Activated CD4-positive, alpha-beta memory T cell treated with anti-CD3 and anti-CD28 coated beads, Interleukin-2, amount 10 ng/mL, durations not matched to agents 7 days and 5 days (primary cell): ENCODE measurements around the gene RRM1. TPM values are rescaled to one million over a fixed set of nuclear protein-coding genes. Genes with fewer than 3 reads are reported as not detected.
A peak's percentile ranks its signal among the peaks of the same experiment; 100 is the strongest.

Experiments used
- CTCF ChIA-PET: fragments of 350-600 bp; sonication (Branson Sonifier 250); formaldehyde crosslinking; loops from one replicate; lab custom pipeline; 2021; ENCODE audit warnings: antibody characterized with exemption, inconsistent platforms; lab: Charles Lee
- POLR2A ChIA-PET: fragments of 350-600 bp; sonication (Branson Sonifier 250); formaldehyde crosslinking; loops from one replicate; lab custom pipeline; 2021; ENCODE audit warnings: antibody characterized with exemption; lab: Charles Lee
- DNase-seq: peaks from one replicate; pipeline ENCODE4 v3.0.0-alpha.2; 2020
- H3K27ac Mint-ChIP-seq: one replicate; pipeline ENCODE4 v1.8.0; 2021; ENCODE audit warnings: mild to moderate bottlenecking, mixed read lengths
- H3K27me3 Mint-ChIP-seq: one replicate; pipeline ENCODE4 v1.8.0; 2021; ENCODE audit warnings: mixed read lengths
- H3K36me3 Mint-ChIP-seq: one replicate; pipeline ENCODE4 v1.8.0; 2021; ENCODE audit warnings: low read depth, mixed read lengths
- H3K4me1 Mint-ChIP-seq: one replicate; pipeline ENCODE4 v1.8.0; 2021; ENCODE audit warnings: mixed read lengths
- H3K4me3 Mint-ChIP-seq: one replicate; pipeline ENCODE4 v1.8.0; 2021; ENCODE audit warnings: mild to moderate bottlenecking, mixed read lengths
- H3K9me3 Mint-ChIP-seq: one replicate; pipeline ENCODE4 v1.8.0; 2021; ENCODE audit warnings: mixed read lengths
- total RNA-seq, 2 experiments: library from RNA; stranded (reverse); gene quantifications; one replicate each; pipeline ENCODE4 v1.2.3, GENCODE V29; 2021

RRM1 gene
- total RNA-seq, 2 experiments from 2014 or later, result 156 to 161 TPM

GRCh38 chr11:4064278-4064955 lies 30.2 kb upstream of the RRM1 start:
- ChIA-PET POLR2A (interaction anchor here (0.7 to 3.1 kb wide), 4 partner anchors 116 to 223 kb away, joined by 3 to 26 read pairs (median 4); partner anchors contain the start of gene STIM1), CTCF (interaction anchor here (2.9 to 13.4 kb wide), 2 partner anchors 8 to 217 kb away, joined by 20 to 554 read pairs; partner anchors contain the start of genes RHOG and STIM1)
- Mint-ChIP-seq H3K4me1 (peaks cover 35% of the 10 kb centered on the region), H3K27ac (no peak overlapping the region), H3K36me3 (peaks cover 50% of the 10 kb centered on the region), H3K9me3 (no peaks in the 10 kb centered on the region), H3K4me3 (no peak overlapping the region), H3K27me3 (no peaks in the 10 kb centered on the region)
- no peak for DNase-seq

GRCh38 chr11:4065086-4065485 lies 29.5 kb upstream of the RRM1 start:
- ChIA-PET CTCF (interaction anchor here (0.6 to 13.4 kb wide), 3 partner anchors 8 to 232 kb away, joined by 4 to 554 read pairs (median 20); partner anchors contain the start of genes RHOG and STIM1), POLR2A (interaction anchor here (0.9 to 3.1 kb wide), 3 partner anchors 210 to 227 kb away, joined by 3 to 26 read pairs (median 3); partner anchors contain the start of gene STIM1)
- no peak for DNase-seq
- peaks cover 46% of the 10 kb centered on the region for H3K36me3 Mint-ChIP-seq
- H3K27me3 Mint-ChIP-seq, result no peaks in the 10 kb centered on the region
- no peaks in the 10 kb centered on the region for H3K9me3 Mint-ChIP-seq
- H3K4me1 Mint-ChIP-seq, result peaks cover 39% of the 10 kb centered on the region
- no peak overlapping the region for H3K27ac Mint-ChIP-seq
- no peak overlapping the region for H3K4me3 Mint-ChIP-seq

GRCh38 chr11:4065601-4066377 lies 28.8 kb upstream of the RRM1 start:
- Mint-ChIP-seq H3K27ac (no peak overlapping the region), H3K4me3 (no peak overlapping the region), H3K4me1 (peaks cover 41% of the 10 kb centered on the region), H3K9me3 (no peaks in the 10 kb centered on the region), H3K36me3 (peaks cover 46% of the 10 kb centered on the region), H3K27me3 (no peaks in the 10 kb centered on the region)
- ChIA-PET CTCF (interaction anchor here (0.6 to 13.4 kb wide), 3 partner anchors 7 to 233 kb away, joined by 4 to 554 read pairs (median 20); partner anchors contain the start of genes RHOG and STIM1), POLR2A (interaction anchor here (0.9 to 3.1 kb wide), 4 partner anchors 206 to 228 kb away, joined by 3 to 26 read pairs (median 4); partner anchors contain the start of gene STIM1)
- no peak for DNase-seq

GRCh38 chr11:4066910-4067309 lies 27.7 kb upstream of the RRM1 start:
- CTCF ChIA-PET, result interaction anchor here (13.4 kb wide), 1 partner anchor 220 kb away, joined by 554 read pairs; the partner anchor contains the start of genes RHOG and STIM1
- DNase-seq, result no peak
- Mint-ChIP-seq H3K9me3 (no peaks in the 10 kb centered on the region), H3K27me3 (no peaks in the 10 kb centered on the region), H3K27ac (no peak overlapping the region), H3K4me1 (peaks cover 43% of the 10 kb centered on the region), H3K4me3 (no peak overlapping the region), H3K36me3 (peaks cover 40% of the 10 kb centered on the region)
- POLR2A ChIA-PET, result interaction anchor here (1.0 to 9.3 kb wide), 2 partner anchors 213 to 225 kb away, joined by 3 to 108 read pairs; partner anchors contain the start of gene STIM1

GRCh38 chr11:4068962-4069361 lies 25.6 kb upstream of the RRM1 start:
- no peak overlapping the region for H3K4me3 Mint-ChIP-seq
- DNase-seq, result no peak
- peaks cover 44% of the 10 kb centered on the region for H3K36me3 Mint-ChIP-seq
- ChIA-PET POLR2A (interaction anchor here (0.9 to 9.3 kb wide), 3 partner anchors 215 to 232 kb away, joined by 3 to 108 read pairs (median 4); partner anchors contain the start of genes RHOG and STIM1), CTCF (interaction anchor here (13.4 kb wide), 1 partner anchor 222 kb away, joined by 554 read pairs; the partner anchor contains the start of genes RHOG and STIM1)
- peak overlapping the region; percentile 47 for H3K27ac Mint-ChIP-seq
- H3K9me3 Mint-ChIP-seq, result no peaks in the 10 kb centered on the region
- no peaks in the 10 kb centered on the region for H3K27me3 Mint-ChIP-seq
- peaks cover 50% of the 10 kb centered on the region for H3K4me1 Mint-ChIP-seq

- POLR2A ChIA-PET, result interaction anchor here (2.8 to 9.3 kb wide), 2 partner anchors 218 to 232 kb away, joined by 8 to 108 read pairs; partner anchors contain the start of gene STIM1
- Mint-ChIP-seq H3K27me3 (no peaks in the 10 kb centered on the region), H3K4me3 (no peak overlapping the region), H3K4me1 (peaks cover 39% of the 10 kb centered on the region), H3K36me3 (peaks cover 38% of the 10 kb centered on the region), H3K9me3 (no peaks in the 10 kb centered on the region), H3K27ac (no peak overlapping the region)
- CTCF ChIA-PET, result interaction anchor here (0.7 to 13.4 kb wide), 22 partner anchors 7 to 290 kb away, joined by 3 to 554 read pairs (median 12); partner anchors contain the start of genes PGAP2, RHOG and STIM1
- DNase-seq, result no peak
These were observed 23.3 kb upstream of the RRM1 start for GRCh38 chr11:4071325-4071724.

- Mint-ChIP-seq H3K4me3 (no peak overlapping the region), H3K36me3 (peaks cover 34% of the 10 kb centered on the region), H3K9me3 (no peaks in the 10 kb centered on the region), H3K4me1 (peaks cover 34% of the 10 kb centered on the region), H3K27me3 (no peaks in the 10 kb centered on the region), H3K27ac (no peak overlapping the region)
- ChIA-PET POLR2A (interaction anchor here (0.6 to 9.3 kb wide), 9 partner anchors 10 to 264 kb away, joined by 3 to 108 read pairs (median 8); partner anchors contain the start of genes PGAP2, RHOG and STIM1), CTCF (interaction anchor here (0.6 to 13.4 kb wide), 49 partner anchors 8 to 332 kb away, joined by 3 to 554 read pairs (median 7); partner anchors contain the start of genes PGAP2, RHOG, RRM1 and STIM1)
- no peak for DNase-seq
These were observed 22.7 kb upstream of the RRM1 start for GRCh38 chr11:4071914-4072313.

- CTCF ChIA-PET, result interaction anchor here (0.5 to 13.4 kb wide), 59 partner anchors 9 to 694 kb away, joined by 3 to 554 read pairs (median 6); partner anchors contain the start of genes PGAP2, RHOG, RRM1 and STIM1
- H3K27me3 Mint-ChIP-seq, result no peaks in the 10 kb centered on the region
- POLR2A ChIA-PET, result interaction anchor here (0.6 to 9.3 kb wide), 16 partner anchors 9 to 265 kb away, joined by 3 to 108 read pairs (median 4); partner anchors contain the start of genes PGAP2, RHOG and STIM1
- peaks cover 30% of the 10 kb centered on the region for H3K36me3 Mint-ChIP-seq
- peak overlapping the region; percentile 5 for H3K27ac Mint-ChIP-seq
- no peaks in the 10 kb centered on the region for H3K9me3 Mint-ChIP-seq
- peak; percentile 51 for DNase-seq
- H3K4me3 Mint-ChIP-seq, result no peak overlapping the region
- peaks cover 33% of the 10 kb centered on the region for H3K4me1 Mint-ChIP-seq
These were observed 21.8 kb upstream of the RRM1 start for GRCh38 chr11:4072668-4073285.

- no peak overlapping the region for H3K27ac Mint-ChIP-seq
- no peak overlapping the region for H3K4me3 Mint-ChIP-seq
- POLR2A ChIA-PET, result interaction anchor here (1.4 to 9.3 kb wide), 6 partner anchors 11 to 249 kb away, joined by 3 to 108 read pairs (median 8); partner anchors contain the start of gene STIM1
- peaks cover 24% of the 10 kb centered on the region for H3K4me1 Mint-ChIP-seq
- H3K9me3 Mint-ChIP-seq, result no peaks in the 10 kb centered on the region
- CTCF ChIA-PET, result interaction anchor here (1.8 to 13.4 kb wide), 16 partner anchors 7 to 290 kb away, joined by 5 to 554 read pairs (median 16); partner anchors contain the start of genes PGAP2, RHOG and STIM1
- peaks cover 32% of the 10 kb centered on the region for H3K36me3 Mint-ChIP-seq
- no peaks in the 10 kb centered on the region for H3K27me3 Mint-ChIP-seq
- DNase-seq, result no peak
These were observed 20.3 kb upstream of the RRM1 start for GRCh38 chr11:4074266-4074665.

- peaks cover 15% of the 10 kb centered on the region for H3K4me1 Mint-ChIP-seq
- no peaks in the 10 kb centered on the region for H3K9me3 Mint-ChIP-seq
- H3K27ac Mint-ChIP-seq, result no peak overlapping the region
- POLR2A ChIA-PET, result no interaction called here
- no peak for DNase-seq
- no peaks in the 10 kb centered on the region for H3K27me3 Mint-ChIP-seq
- CTCF ChIA-PET, result interaction anchor here (0.6 to 1.0 kb wide), 3 partner anchors 12 to 227 kb away, joined by 3 read pairs; no protein-coding TSS in a partner anchor
- peaks cover 28% of the 10 kb centered on the region for H3K36me3 Mint-ChIP-seq
- no peak overlapping the region for H3K4me3 Mint-ChIP-seq
These were observed 17.8 kb upstream of the RRM1 start for GRCh38 chr11:4076774-4077173.

- H3K4me1 Mint-ChIP-seq, result peaks cover 23% of the 10 kb centered on the region
- H3K9me3 Mint-ChIP-seq, result no peaks in the 10 kb centered on the region
- no peak overlapping the region for H3K27ac Mint-ChIP-seq
- ChIA-PET CTCF (interaction anchor here (1.1 to 4.8 kb wide), 3 partner anchors 229 to 241 kb away, joined by 3 to 21 read pairs (median 5); partner anchors contain the start of gene STIM1), POLR2A (interaction anchor here (1.0 to 3.2 kb wide), 3 partner anchors 9 to 242 kb away, joined by 3 to 13 read pairs (median 12); partner anchors contain the start of genes RHOG and STIM1)
- no peak for DNase-seq
- no peak overlapping the region for H3K4me3 Mint-ChIP-seq
- no peaks in the 10 kb centered on the region for H3K27me3 Mint-ChIP-seq
- H3K36me3 Mint-ChIP-seq, result peaks cover 54% of the 10 kb centered on the region
These were observed 11.4 kb upstream of the RRM1 start for GRCh38 chr11:4083198-4083597.
